K562 (cell line): ENCODE results near the gene SELENOT. TPM values are rescaled to one million over a fixed set of nuclear protein-coding genes. Genes with fewer than 3 reads are reported as not detected.

ENCODE experiments used
- ATAC-seq: fragments of 200-7000 bp; cut with Tn5 transposase; 3 replicates; pipeline ENCODE4 v1.9.1; 2020; ENCODE audit warnings: moderate library complexity
- BruUV-seq: library from RNA; stranded (reverse); fragments of 400-500 nt; replicated peaks from 2 replicates; lab custom pipeline; 2021; lab: Mats Ljungman, UMichigan
- CTCF ChIA-PET: fragments of 300-600 bp; formaldehyde crosslinking; extraction: SDS; loops from one replicate; lab custom pipeline; 2021; ENCODE audit warnings: low intra/inter-chr PET ratio; lab: Yijun Ruan, JAX
- POLR2A ChIA-PET: fragments of 300-600, 350-650 bp; sonication (Branson Sonifier 250); formaldehyde crosslinking; extraction: SDS; loops from one replicate; lab custom pipeline; 2021; ENCODE audit warnings: antibody characterized with exemption, inconsistent platforms; lab: Yijun Ruan, JAX
- DNase-seq, 4 experiments: peaks; one replicate each; pipeline versions ENCODE4 v3.0.0 to v3.0.0-alpha.2; 2011 to 2018; ENCODE audit warnings: low spot score in 3 of 4, mixed read lengths in 3 of 4; ENCODE audit errors: extremely low read depth in 1 of 4
- FAIRE-seq: peaks from 2 replicates; lab custom pipeline; 2011; peaks lifted over from hg19 to GRCh38; lab: Jason Lieb, UNC
- H2AFZ ChIP-seq: 2 replicates; pipeline ENCODE4 v1.6.0; 2011; ENCODE audit warnings: low read depth, low read length, control low read depth, inconsistent platforms
- H3K27ac ChIP-seq: fragments of 200-600 bp; 3 replicates; pipeline ENCODE4 v1.8.0; 2011; ENCODE audit warnings: low read depth, mild to moderate bottlenecking, control low read depth, inconsistent platforms, low read length, moderate library complexity, mixed read lengths; ENCODE audit errors: extremely low read depth
- H3K27me3 ChIP-seq, 2 experiments: fragments of 300-600 bp in 1 of 2; 2 replicates in 1 of 2; 3 replicates in 1 of 2; pipeline versions ENCODE4 v1.6.0 to v1.8.0; 2011; ENCODE audit warnings: inconsistent platforms in 2 of 2, low read length in 2 of 2, mild to moderate bottlenecking in 1 of 2, mixed read lengths in 1 of 2, moderate library complexity in 1 of 2; ENCODE audit not compliant: control insufficient read depth in 2 of 2, insufficient read depth in 2 of 2
- H3K36me3 ChIP-seq: fragments of 300-600 bp; 3 replicates; pipeline ENCODE4 v1.8.0; 2011; ENCODE audit warnings: mild to moderate bottlenecking, low read length, inconsistent platforms; ENCODE audit not compliant: control insufficient read depth, insufficient read depth
- H3K4me1 ChIP-seq, 2 experiments: fragments of 200-600 bp in 1 of 2; replicated peaks in 1 of 2; 2 replicates in 1 of 2; 3 replicates in 1 of 2; pipeline versions ENCODE4 v1.5.1 to v1.8.0; 2011; ENCODE audit warnings: inconsistent platforms in 2 of 2, low read length in 2 of 2, mild to moderate bottlenecking in 1 of 2, mixed read lengths in 1 of 2, moderate library complexity in 1 of 2; ENCODE audit not compliant: control insufficient read depth in 2 of 2, insufficient read depth in 2 of 2
- H3K4me2 ChIP-seq: 2 replicates; pipeline ENCODE4 v1.6.1; 2011; ENCODE audit warnings: low read length, control low read depth, inconsistent platforms, mixed read lengths; ENCODE audit not compliant: insufficient read depth
- H3K4me3 ChIP-seq: fragments of 200-600 bp; sonication (generic), shearing (Covaris generic); 2 replicates; pipeline ENCODE4 v1.5.1; 2016; ENCODE audit warnings: control low read depth, inconsistent platforms
- H3K79me2 ChIP-seq: fragments of 200-600 bp; 3 replicates; pipeline ENCODE4 v1.8.0; 2011; ENCODE audit warnings: low read length, inconsistent platforms; ENCODE audit not compliant: control insufficient read depth, insufficient read depth
- H3K9ac ChIP-seq, 2 experiments: 2 replicates each; pipeline versions ENCODE4 v1.6.0 to v1.6.1; 2011; ENCODE audit warnings: low read depth in 2 of 2, low read length in 2 of 2, control low read depth in 1 of 2, inconsistent platforms in 1 of 2, mild to moderate bottlenecking in 1 of 2, mixed read lengths in 1 of 2; ENCODE audit not compliant: insufficient read depth in 1 of 2
- H3K9me1 ChIP-seq: one replicate; pipeline ENCODE4 v1.6.0; 2011; ENCODE audit warnings: inconsistent platforms, mild to moderate bottlenecking, low read length, moderate library complexity; ENCODE audit not compliant: control insufficient read depth, insufficient read depth
- H3K9me3 ChIP-seq: replicated peaks from 2 replicates; pipeline ENCODE4 v1.5.1; 2011; ENCODE audit warnings: low read depth, low read length, inconsistent platforms; ENCODE audit not compliant: control insufficient read depth, insufficient read depth
- H4K20me1 ChIP-seq: replicated peaks from 2 replicates; pipeline ENCODE4 v1.6.1; 2011; ENCODE audit warnings: low read length, inconsistent platforms, mixed read lengths; ENCODE audit not compliant: control insufficient read depth, insufficient read depth
- BHLHE40 ChIP-seq: IDR thresholded peaks from 2 replicates; pipeline ENCODE4 v1.6.1; 2011; ENCODE audit warnings: low read length, improper control_type of control experiment
- CBFA2T2 ChIP-seq: fragments of 450-650 bp; conservative IDR thresholded peaks from 2 replicates; pipeline ENCODE4 v1.6.1; 2017; ENCODE audit warnings: mild to moderate bottlenecking
- FOXJ2 ChIP-seq: fragments of 200-800 bp; sonication (Bioruptor generic); IDR thresholded peaks from 2 replicates; pipeline ENCODE4 v1.6.1; 2016; ENCODE audit warnings: missing genetic modification characterization, missing compliant biosample characterization
- GATAD2A ChIP-seq: fragments of 450-650 bp; IDR thresholded peaks from 2 replicates; pipeline ENCODE4 v1.6.1; 2017
- KAT7 ChIP-seq: sonication (generic); formaldehyde crosslinking; IDR thresholded peaks from 2 replicates; pipeline ENCODE4 v1.8.0; 2022; ENCODE audit warnings: missing genetic modification reagents, mild to moderate bottlenecking, borderline replicate concordance
- RBM34 ChIP-seq: fragments of 200-400 bp; formaldehyde crosslinking; IDR thresholded peaks from 2 replicates; pipeline ENCODE4 v1.6.1; 2018; ENCODE audit warnings: low read length, borderline replicate concordance; ENCODE audit not compliant: insufficient read depth
- RBM39 ChIP-seq: fragments of 200-400 bp; formaldehyde crosslinking; optimal IDR thresholded peaks from 2 replicates; pipeline ENCODE3; 2018; ENCODE audit warnings: low read depth, low read length
- SMARCA4 ChIP-seq: fragments of 450-650 bp; IDR thresholded peaks from 2 replicates; pipeline ENCODE4 v1.6.1; 2016
- TCF7L2 ChIP-seq: fragments of 150-350 bp; IDR thresholded peaks from 2 replicates; pipeline ENCODE4 v1.6.1; 2016; ENCODE audit warnings: low read depth, mild to moderate bottlenecking, low read length, moderate library complexity
- ZNF3 ChIP-seq: fragments of 250-450 bp; sonication (Bioruptor Pico); IDR thresholded peaks from 2 replicates; pipeline ENCODE4 v1.5.0; 2021; ENCODE audit warnings: mild to moderate bottlenecking, moderate library complexity
- ZNF436 ChIP-seq: fragments of 250-450, 450-650 bp; sonication (Bioruptor Pico); formaldehyde crosslinking; IDR thresholded peaks from 2 replicates; pipeline ENCODE4 v1.7.0; 2020; ENCODE audit warnings: mild to moderate bottlenecking
- ZNF717 ChIP-seq: fragments of 250-450 bp; sonication (Bioruptor Pico); IDR thresholded peaks from 2 replicates; pipeline ENCODE4 v1.5.0; 2021
- WGBS: fragments of 100-300 bp; shearing (Covaris generic); methylation state at CpG from one replicate; pipeline ENCODE4 v1.1.6; 2016; ENCODE audit warnings: low coverage, mixed read lengths; ENCODE audit not compliant: insufficient coverage; ENCODE audit errors: missing lambda C conversion rate; 5-methylcytosine and 5-hydroxymethylcytosine counted together
- in situ Hi-C: fragments of 300-500 bp; cut with MboI; formaldehyde crosslinking; loops from 4 replicates; pipeline ENCODE4 v1.15.0; 2018; ENCODE audit warnings: inconsistent platforms, mixed read lengths
- intact Hi-C: fragments of 100-400 bp; cut with micrococcal nuclease; formaldehyde crosslinking; loops from 2 replicates; pipeline ENCODE4 v1.14.2; 2022
- polyA plus RNA-seq, 8 experiments: library from polyadenylated mRNA; depleted of rRNA in 4 of 8; stranded (reverse) in 5 of 8; unstranded in 3 of 8; fragments of >200 nt; fragmentation: Nextera tagmentation in 2 of 8; fragmentation: Illumina TruSeq in 1 of 8; extraction: Ambion mirVana in 2 of 8; extraction: Trizol in 1 of 8; gene quantifications; 2 replicates each; pipeline versions ENCODE4 v1.2.1 to v1.2.3, GENCODE V29; 2011 to 2014; ENCODE audit warnings: inconsistent platforms in 1 of 8, missing spikeins in 1 of 8
- total RNA-seq, 7 experiments: library from RNA; depleted of rRNA in 6 of 7; stranded (reverse); fragments of >200 nt in 6 of 7; fragmentation: Illumina TruSeq in 2 of 7; extraction: Trizol in 2 of 7; gene quantifications; 2 replicates each; pipeline versions ENCODE4 v1.2.1 to v1.2.3, GENCODE V29; 2011 to 2021; ENCODE audit warnings: low replicate concordance in 1 of 7
- TF ChIP-seq, protein P1 (sequence below), 2 experiments: fragments of 450-650 bp; formaldehyde crosslinking in 1 of 2; IDR thresholded peaks; 2 replicates each; pipeline versions ENCODE4 v1.4.0 to v1.6.1; 2014 to 2020; ENCODE audit warnings: mild to moderate bottlenecking in 2 of 2, borderline replicate concordance in 1 of 2, low read depth in 1 of 2

The SELENOT gene
- total and polyA plus RNA-seq, 9 of the 15 experiments (the other 6 are each of a cell fraction or from before 2014, with no cell fraction given): 33.0 to 411 (median 91.9) TPM

DNA sequence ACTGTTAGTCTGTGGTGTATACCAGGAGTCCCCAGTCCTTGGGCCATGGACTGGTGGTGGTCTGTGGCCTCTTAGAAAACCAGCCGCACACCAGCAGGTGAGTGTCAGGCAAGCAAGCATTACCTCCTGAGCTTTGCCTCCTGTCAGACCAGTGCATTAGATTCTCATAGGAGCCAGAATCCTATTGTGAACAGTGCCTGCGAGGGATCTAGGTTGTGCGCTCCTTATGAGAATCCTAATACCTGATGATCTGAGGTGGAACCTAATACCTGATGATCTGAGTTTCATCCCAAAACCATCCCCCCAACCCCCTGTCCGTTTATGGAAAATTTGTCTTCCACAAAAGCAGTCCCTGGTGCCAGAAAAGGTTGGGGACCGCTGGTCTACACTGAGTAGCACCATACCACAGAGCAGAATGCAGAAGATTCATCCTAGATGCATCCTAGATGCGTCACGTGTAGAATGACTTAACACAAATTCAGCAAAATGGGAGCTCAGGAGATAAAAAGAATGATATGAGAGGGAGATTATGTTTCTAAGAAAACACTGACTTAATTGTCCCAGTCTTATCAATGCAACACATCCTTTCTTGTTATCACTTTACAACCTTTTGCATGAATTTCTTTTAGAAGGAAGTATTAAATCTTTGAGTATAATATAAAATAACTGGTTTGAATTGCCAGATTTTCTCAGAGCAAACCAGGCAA lies 28.5 kb downstream of the SELENOT start:
- BruUV-seq: no TSS peak
- H3K79me2 ChIP-seq: no peaks in the 10 kb centered on the region
- in situ Hi-C loops: no loop called here
- H2AFZ ChIP-seq: no peak overlapping the region
- peaks cover 3 to 26% of the 10 kb centered on the region in 2 experiments; a peak in 3 of 5 replicates for H3K4me1 ChIP-seq
- H3K4me2 ChIP-seq: no peak overlapping the region
- peaks cover 38% of the 10 kb centered on the region for H3K36me3 ChIP-seq
- no peaks in the 10 kb centered on the region for H3K27me3 ChIP-seq
- H3K9ac ChIP-seq: no peak overlapping the region; a peak in 1 of 4 replicates
- FAIRE-seq (peak; percentile 59), DNase-seq (peak in 2 of 4 experiments; percentile 29 to 54), ATAC-seq (peak; percentile 66)
- no peak overlapping the region for H3K27ac ChIP-seq
- WGBS: 41% methylated on average over 7 of the region's 7 CpGs
- ChIA-PET POLR2A (interaction anchor here (0.6 to 1.4 kb wide), 4 partner anchors 12 to 87 kb away, joined by 4 read pairs; no protein-coding TSS in a partner anchor), CTCF (interaction anchor here (0.5 kb wide), 1 partner anchor 1887 kb away, joined by 3 read pairs; no protein-coding TSS in a partner anchor)
- H4K20me1 ChIP-seq: no peaks in the 10 kb centered on the region
- H3K9me3 ChIP-seq: no peaks in the 10 kb centered on the region
- H3K9me1 ChIP-seq: no peaks in the 10 kb centered on the region
- H3K4me3 ChIP-seq: no peak overlapping the region
- intact Hi-C loops: no loop called here
- TF ChIP-seq TCF7L2: no peak
- peak; percentile 77; the same call in 1 of the 2 replicates for TF ChIP-seq FOXJ2 (tag)
- TF ChIP-seq SMARCA4: peak; percentile 69
- TF ChIP-seq BHLHE40: peak; percentile 84
- TF ChIP-seq, protein P1, sequence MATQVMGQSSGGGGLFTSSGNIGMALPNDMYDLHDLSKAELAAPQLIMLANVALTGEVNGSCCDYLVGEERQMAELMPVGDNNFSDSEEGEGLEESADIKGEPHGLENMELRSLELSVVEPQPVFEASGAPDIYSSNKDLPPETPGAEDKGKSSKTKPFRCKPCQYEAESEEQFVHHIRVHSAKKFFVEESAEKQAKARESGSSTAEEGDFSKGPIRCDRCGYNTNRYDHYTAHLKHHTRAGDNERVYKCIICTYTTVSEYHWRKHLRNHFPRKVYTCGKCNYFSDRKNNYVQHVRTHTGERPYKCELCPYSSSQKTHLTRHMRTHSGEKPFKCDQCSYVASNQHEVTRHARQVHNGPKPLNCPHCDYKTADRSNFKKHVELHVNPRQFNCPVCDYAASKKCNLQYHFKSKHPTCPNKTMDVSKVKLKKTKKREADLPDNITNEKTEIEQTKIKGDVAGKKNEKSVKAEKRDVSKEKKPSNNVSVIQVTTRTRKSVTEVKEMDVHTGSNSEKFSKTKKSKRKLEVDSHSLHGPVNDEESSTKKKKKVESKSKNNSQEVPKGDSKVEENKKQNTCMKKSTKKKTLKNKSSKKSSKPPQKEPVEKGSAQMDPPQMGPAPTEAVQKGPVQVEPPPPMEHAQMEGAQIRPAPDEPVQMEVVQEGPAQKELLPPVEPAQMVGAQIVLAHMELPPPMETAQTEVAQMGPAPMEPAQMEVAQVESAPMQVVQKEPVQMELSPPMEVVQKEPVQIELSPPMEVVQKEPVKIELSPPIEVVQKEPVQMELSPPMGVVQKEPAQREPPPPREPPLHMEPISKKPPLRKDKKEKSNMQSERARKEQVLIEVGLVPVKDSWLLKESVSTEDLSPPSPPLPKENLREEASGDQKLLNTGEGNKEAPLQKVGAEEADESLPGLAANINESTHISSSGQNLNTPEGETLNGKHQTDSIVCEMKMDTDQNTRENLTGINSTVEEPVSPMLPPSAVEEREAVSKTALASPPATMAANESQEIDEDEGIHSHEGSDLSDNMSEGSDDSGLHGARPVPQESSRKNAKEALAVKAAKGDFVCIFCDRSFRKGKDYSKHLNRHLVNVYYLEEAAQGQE (IDR thresholded peaks at IDR 0.05; ENCODE audit: borderline replicate concordance): peak; percentile 28; the same call in 1 of the 2 replicates
- TF ChIP-seq, protein P1 (CRISPR knock-in tag; IDR thresholded peaks at IDR 0.05; ENCODE audit: low read depth): no peak
- TF ChIP-seq ZNF436 (CRISPR knock-in tag): no peak
- TF ChIP-seq RBM39: no peak
- 0 out of 2 replicates have a peak, but pooled peaks have one; percentile 51 for TF ChIP-seq GATAD2A
- TF ChIP-seq RBM34: no peak
- no peak for TF ChIP-seq ZNF717 (CRISPR knock-in tag)
- no peak for TF ChIP-seq KAT7 (CRISPR knock-in tag)
- TF ChIP-seq ZNF3 (CRISPR knock-in tag): no peak
- TF ChIP-seq CBFA2T2: peak; percentile 56
